Measurements from ENCODE around the gene RBFOX2.

DNA sequence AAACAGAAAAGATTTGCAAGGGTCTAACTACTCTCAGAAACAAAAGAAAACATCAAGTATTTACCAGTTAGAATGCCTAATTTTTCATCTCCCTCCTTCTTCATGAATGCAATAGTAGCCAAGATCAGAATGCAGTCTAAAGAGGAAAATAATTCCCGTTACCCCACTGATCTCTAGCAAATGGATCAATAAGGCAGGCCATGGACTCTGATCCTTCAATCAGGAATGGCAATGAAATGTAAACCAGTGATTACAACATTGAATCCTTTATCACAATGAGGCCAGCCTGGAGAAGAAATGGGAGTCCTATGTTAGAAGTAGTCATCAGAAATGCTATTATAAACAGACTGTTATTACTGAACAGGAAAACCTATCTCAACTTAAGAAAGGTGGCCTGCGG is 204.4 kb downstream of the RBFOX2 start:
- TF ChIP-seq JUN (IDR thresholded peaks at IDR 0.05) (no peak), ZC3H11A (IDR thresholded peaks at IDR 0.05) (no peak)
- TF ChIP-seq, protein P1, sequence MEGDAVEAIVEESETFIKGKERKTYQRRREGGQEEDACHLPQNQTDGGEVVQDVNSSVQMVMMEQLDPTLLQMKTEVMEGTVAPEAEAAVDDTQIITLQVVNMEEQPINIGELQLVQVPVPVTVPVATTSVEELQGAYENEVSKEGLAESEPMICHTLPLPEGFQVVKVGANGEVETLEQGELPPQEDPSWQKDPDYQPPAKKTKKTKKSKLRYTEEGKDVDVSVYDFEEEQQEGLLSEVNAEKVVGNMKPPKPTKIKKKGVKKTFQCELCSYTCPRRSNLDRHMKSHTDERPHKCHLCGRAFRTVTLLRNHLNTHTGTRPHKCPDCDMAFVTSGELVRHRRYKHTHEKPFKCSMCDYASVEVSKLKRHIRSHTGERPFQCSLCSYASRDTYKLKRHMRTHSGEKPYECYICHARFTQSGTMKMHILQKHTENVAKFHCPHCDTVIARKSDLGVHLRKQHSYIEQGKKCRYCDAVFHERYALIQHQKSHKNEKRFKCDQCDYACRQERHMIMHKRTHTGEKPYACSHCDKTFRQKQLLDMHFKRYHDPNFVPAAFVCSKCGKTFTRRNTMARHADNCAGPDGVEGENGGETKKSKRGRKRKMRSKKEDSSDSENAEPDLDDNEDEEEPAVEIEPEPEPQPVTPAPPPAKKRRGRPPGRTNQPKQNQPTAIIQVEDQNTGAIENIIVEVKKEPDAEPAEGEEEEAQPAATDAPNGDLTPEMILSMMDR (IDR thresholded peaks at IDR 0.05): no peak
